NCI-H146 treated with DMSO at 0.1 percent for 48 hours (cell line): ENCODE data around the gene PPP1R10.
A peak's percentile ranks its signal among the peaks of the same experiment; 100 is the strongest.
"Not testable (repeated sequence)": the region's sequence is repeated elsewhere in the genome, so short reads cannot be mapped to it uniquely, and the experiment has no call there.

ENCODE experiments used
- DNase-seq: peaks from one replicate; lab custom pipeline; 2025; ENCODE audit not compliant: unreplicated experiment; lab: John Stamatoyannopoulos, UW

The PPP1R10 gene

DNA sequence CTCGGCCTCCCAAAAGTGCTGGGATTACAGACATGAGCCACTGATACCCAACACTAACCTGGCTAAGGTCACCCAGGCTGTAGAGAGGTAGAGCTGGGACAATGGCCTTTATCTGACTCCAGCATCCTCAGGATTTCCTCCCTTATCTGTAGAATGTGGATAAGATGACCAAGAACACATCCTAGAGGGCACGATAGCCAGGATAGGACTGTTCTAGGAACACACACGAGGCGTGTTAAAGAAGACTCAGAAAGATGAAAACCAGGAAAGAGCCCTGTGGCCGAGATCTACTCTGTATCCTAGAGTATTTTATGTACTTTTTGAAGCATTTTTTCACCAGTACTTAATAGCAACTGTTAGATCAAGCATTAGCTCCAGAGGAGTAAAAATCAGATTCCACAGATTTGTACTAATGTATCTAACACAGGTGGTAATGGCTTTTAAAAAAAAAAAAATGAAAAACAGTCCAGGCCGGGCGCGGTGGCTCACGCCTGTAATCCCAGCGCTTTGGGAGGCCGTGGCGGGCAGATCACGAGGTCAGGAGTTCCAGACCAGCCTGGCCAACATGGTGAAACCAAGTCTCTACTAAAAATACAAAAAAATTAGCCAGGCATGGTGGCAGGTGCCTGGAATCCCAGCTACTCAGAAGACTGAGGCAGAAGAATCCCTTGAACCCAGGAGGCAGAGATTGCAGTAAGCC is 17.3 kb downstream of the PPP1R10 start:
- DNase-seq, result no peak

DNA sequence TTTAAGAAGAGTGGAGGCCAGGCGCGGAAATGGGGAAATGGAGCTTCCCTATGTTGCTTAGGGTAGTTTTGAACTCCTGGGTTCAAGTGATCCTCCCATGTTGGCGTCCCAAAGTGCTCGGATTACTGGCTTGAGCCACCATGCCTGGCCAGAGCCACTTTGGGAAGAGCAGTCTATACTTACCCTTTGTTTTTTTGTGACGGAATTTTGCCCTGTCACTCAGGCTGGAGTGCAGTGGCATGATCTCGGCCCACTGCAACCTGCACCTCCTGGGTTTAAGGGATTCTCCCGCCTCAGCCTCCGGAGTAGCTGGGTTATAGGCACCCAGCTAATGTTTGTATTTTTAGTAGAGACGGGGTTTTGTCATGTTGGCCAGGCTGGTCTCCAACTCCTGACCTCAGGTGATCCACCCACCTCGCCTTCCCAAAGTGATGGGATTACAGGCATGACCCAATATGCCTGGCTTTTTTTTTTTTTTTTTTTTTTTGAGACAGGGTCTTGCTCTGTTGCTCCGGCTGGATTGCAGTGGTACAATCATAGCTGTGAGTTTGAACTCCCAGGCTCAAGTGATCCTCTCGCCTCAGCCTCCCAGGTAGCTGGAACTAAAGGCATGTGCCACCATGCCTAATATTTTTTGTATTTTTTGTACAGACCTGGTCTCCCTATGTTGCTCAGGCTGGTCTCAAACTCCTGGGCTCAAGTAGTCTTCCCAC is 18.0 kb downstream of the PPP1R10 start:
- DNase-seq, result no peak

DNA sequence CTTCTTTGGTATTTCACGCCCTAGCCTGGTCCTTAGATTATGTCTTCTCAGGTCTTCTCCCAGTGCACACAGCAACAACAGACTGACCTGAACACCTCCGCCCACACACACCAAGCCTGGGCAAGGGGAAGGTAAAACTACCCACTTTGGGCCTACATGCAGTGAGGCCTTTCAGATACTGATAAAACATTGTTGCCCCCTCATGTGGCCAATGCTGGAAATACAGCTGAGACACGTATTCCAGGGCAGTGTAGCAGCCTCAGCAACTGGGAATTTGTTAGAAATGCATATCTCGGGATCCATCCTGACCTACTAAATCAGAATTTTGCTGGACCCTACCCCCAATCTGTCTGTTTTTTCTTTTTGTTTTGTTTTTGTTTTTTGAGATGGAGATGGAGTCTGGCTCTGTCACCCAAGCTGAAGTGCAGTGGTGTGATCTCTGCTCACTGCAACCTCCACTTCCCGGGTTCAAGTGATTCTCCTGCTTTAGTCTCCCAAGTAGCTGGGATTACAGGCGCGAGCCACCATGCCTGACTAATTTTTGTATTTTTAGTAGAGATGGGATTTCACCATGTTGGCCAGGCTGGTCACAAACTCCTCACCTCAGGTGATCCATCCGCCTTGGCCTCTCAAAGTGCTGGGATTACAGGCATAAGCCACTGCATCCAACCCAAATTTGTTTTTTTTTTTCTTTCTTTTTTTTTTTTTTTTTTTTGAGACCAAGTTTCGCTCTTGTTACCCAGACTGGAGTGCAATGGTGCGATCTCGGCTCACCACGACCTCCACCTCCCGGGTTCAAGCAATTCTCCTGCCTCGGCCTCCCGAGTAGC is 19.5 kb downstream of the PPP1R10 start:
- not testable (repeated sequence) for DNase-seq

DNA sequence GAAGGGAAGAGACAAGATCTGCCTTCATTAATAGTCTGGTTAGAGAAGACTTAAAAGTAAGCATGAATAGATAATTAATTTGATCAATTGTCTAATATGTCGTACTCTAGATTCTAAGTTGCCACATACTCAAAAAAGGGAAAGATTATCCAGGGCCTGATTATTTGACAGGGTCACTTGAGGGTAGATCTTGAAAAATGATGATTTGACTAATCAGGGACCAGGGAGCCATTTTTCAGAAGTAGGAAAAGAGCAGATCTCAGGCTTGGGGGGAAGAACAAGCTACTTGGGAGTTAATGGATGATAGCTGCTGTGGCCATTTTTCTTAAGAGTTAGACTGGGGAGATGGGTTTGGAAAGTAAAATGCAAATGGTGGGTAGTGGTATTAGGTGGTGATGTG is 24.8 kb downstream of the PPP1R10 start:
- no peak for DNase-seq

DNA sequence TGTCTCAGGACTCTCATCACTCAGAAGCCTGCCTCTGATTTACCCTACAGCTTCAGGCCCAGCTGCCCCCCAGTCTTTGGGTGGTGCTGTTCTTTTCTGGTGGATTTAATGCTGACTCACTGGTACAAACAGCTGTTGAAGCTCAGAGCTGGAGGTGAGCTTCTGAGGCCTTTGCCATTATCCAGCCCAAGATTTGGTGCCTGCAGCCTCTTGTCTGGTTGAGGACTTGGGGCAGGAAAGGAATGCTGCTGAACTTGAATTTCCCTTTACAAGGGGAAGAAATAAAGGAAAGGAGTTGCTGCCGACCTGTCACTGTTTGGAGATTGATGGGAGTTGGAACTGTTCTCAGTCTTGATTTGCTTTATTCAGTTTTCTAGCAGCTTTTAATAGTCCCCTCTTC is 26.0 kb downstream of the PPP1R10 start:
- DNase-seq, result no peak

DNA sequence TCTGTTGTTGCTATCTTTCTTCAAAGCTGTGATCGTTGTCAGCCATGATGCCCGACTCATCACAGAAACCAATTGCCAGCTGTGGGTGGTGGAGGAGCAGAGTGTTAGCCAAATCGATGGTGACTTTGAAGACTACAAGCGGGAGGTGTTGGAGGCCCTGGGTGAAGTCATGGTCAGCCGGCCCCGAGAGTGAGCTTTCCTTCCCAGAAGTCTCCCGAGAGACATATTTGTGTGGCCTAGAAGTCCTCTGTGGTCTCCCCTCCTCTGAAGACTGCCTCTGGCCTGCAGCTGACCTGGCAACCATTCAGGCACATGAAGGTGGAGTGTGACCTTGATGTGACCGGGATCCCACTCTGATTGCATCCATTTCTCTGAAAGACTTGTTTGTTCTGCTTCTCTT is 26.5 kb downstream of the PPP1R10 start:
- DNase-seq, result no peak

DNA sequence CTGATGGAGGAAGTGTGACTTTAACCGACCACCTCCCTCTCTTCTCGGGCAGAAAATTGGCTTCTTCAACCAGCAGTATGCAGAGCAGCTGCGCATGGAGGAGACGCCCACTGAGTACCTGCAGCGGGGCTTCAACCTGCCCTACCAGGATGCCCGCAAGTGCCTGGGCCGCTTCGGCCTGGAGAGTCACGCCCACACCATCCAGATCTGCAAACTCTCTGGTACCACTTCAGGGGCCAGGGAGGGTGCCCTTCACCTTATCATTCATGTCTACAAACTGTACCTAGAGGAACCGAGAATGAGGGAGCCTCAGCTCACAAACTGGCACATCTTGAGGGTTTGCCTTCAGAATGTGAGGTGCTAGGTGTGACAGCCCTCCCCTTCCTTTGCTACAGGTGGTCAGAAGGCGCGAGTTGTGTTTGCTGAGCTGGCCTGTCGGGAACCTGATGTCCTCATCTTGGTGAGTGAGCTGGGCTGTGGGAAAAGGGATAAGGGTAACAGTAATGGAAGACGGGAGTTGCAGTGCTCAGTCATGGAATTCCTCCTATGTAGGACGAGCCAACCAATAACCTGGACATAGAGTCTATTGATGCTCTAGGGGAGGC is 27.2 kb downstream of the PPP1R10 start:
- DNase-seq, result no peak

DNA sequence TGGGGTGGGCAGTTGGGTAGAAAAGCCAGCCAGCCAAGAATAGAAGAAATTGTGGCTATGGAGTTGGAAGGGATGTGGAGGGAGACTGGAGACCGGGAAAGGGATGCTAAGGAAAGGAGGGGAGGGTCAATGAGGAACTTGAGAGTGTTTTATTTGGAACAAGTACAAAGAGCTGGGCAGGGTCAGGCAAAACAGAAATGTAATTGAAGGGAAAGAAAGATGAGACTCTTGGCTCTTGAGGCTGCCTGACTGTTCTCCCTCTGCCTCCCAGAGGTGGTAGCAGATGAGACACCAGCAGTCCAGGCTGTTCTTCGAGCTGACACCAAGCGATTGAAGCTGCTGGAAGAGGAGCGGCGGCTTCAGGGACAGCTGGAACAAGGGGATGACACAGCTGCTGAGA is 33.1 kb downstream of the PPP1R10 start:
- no peak for DNase-seq

DNA sequence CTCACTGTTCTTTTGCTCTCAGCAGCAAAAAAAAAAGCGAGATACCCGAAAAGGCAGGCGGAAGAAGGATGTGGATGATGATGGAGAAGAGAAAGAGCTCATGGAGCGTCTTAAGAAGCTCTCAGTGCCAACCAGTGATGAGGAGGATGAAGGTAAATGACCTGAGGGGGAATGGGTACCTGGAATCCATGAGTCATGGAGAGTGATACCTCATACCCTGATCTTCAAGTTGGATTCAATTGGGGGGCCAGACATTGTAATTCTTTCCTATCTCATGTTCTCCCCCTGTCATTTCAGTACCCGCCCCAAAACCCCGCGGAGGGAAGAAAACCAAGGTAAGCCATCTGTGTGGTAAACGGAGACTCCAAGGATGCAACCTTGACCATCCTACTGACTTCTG is 39.0 kb downstream of the PPP1R10 start:
- no peak for DNase-seq

DNA sequence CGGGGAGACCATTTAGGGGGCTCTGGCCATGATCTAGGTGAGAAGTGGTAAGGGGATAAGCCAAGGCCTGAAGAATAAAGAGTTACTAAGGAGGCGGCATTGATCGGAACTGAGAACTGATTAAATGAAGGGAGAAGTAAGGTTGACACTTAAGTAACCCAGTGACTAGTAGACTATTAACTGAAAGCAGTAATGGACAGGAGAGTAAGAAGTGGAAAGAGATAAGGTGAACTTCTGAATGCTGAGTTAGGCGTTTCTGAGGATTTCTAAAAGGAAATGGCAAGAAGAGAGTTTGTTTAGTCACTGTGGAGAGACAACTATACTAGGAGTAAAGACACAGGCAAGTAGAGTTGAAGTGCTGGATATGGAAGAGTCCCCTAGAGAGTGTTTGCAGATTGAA is 43.9 kb downstream of the PPP1R10 start:
- DNase-seq, result no peak

DNA sequence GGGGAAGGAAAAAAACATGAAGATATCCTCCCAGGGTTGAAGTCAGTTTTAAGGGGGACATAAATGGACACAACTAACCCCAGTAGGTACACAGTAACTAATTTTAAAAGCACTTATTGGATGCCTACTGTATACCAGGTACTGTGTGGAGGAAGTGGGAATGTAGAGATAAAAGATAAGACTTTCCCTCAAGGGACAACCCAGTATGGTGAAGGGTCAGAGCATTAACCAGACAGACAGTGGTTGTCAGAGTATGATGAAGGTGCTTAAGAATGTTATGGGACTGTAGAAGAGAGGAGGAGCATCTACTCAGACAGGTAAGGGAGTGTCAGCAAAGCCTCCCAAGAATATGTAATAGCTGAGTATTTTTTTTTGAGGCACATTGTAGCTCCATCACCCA is 44.9 kb downstream of the PPP1R10 start:
- no peak for DNase-seq

DNA sequence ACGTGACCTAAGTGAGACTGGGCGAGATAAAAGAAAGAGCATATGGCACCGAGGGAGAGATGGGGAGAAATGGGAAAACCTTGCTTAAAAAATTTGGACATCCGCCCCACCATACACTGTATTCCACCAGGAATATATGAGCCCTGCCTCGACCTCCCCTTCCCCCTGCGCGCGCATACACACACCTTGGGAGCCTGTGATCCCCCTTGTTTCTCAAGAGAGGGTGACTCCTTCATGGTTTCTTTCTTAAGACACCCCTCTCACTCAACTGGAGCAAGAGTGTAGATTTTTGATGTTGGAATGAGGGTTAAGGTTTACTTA is 45.3 kb downstream of the PPP1R10 start:
- DNase-seq, result no peak

DNA sequence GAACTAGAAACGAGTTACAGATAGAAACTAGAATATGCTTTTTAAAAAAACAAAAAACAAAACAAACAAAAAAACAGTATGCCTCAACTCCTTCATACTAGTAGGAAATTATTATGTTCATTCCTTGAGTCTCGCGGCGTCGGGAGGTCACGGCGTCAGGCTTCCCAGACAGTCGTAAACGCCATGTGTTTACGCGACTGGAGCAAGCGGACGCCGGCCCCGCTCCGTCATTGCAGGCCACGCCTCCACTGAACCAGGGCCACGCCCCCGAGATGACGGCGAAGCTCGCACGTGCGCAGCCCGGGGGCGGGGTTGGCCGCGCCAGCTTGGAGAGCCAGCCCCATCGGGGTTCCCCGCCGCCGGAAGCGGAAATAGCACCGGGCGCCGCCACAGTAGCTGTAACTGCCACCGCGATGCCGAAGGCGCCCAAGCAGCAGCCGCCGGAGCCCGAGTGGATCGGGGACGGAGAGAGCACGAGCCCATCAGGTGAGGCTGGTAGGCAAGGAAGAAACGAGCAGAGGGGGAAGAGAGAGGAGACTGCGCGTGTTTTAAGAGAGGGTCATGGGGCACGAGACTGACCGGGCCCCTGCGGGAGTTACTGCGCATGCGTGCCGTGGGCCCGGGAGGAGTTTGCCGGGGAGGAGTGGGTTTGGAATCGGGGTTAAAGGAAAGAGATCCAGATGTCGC is 45.8 kb downstream of the PPP1R10 start, which contains the start of gene ABCF1:
Gene ABCF1 (plus strand): TSS at position 368 of the 687 bp plus-strand sequence. CDS start 46 bp downstream, at position 414.
- peak; percentile 84 for DNase-seq

DNA sequence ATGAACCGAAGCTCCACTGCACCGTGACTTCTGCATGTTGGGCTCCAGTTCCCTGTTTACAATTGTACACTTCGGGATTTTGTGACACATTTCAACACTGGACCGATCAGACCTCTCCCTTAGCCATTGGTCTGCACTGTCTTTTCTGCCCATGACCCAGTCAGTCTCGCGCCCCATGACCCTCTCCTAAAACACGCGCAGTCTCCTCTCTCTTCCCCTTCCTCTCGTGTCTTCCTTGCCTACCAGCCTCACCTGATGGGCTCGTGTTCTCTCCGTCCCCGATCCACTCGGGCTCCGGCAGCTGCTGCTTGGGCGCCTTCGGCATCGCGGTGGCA is 46.3 kb downstream of the PPP1R10 start:
- peak; percentile 44 for DNase-seq

DNA sequence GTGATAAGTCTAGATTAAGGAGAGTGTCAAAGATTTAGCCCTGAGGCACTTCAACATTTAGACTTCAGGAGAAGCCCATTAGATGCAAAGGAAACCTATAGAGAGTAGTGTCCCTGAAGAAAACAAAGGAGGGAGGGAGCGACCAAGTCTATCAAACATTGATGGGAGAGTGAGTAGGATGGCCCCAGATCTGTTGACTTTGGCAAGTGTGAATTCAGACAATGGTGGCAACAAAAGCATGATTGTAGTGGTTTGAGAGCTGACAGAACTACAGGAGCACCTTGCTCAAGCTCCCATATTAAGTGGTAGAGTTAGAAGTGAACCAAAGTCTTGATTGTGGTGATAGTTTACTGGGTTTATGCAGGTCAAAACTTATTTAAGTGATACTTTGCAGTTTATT is 46.8 kb downstream of the PPP1R10 start:
- DNase-seq, result no peak

DNA sequence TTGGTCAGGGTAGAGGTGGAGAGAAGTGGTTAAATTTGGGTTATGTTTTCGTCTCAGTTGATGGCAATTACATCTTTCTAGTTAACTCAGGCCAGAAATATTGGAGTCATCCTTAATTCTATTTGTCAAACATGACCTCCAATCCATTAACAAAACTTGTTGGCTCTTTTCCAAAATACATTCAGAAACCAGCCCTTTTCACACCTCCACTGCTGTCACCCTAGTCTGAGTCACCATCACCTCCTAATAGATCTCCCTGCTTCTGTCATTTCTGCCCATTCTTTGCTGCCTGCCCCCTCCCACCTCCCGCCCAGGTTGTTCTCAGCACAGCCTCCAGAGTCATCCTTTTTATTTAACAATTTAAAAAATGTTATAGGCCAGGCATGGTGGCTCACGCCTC is 48.8 kb downstream of the PPP1R10 start:
- no peak for DNase-seq

DNA sequence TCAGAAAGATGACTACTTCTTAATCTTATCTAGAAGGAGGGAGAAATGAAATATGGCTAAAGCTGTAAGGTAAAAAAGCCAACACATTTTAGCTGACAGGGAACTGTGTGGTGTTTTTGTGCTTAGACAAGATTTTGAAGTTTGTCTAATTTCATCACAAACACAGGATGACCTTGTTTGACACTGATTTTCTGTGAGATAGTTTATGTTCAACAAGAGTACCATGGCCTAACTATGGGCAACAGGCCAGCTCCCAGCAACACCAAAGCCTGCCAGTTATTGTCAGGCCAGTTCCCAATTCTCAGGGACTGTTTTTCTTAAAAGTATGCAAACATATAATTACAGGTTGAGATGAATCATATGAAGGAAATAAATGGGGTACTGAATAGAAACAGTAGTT is 51.3 kb downstream of the PPP1R10 start:
- no peak for DNase-seq

DNA sequence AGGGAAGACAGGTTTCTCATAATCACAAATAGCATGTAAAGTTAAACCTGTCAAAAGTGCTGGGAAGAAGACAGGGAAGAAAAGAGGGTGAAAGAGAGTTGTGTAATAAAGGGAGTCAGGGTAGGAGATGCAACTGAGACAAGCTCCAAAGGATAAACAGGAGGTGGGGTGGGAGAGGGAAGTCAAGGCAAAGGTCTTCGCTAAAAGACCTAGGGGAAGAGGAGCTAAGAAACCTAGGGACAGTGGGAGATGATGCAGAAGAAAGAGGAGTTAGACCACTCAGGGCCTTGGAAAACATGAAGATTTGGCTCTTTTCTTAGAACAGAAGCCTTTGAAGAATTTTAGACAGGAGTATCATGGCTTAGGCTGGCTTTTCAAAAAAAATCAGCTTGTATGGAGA is 52.9 kb downstream of the PPP1R10 start:
- no peak for DNase-seq

DNA sequence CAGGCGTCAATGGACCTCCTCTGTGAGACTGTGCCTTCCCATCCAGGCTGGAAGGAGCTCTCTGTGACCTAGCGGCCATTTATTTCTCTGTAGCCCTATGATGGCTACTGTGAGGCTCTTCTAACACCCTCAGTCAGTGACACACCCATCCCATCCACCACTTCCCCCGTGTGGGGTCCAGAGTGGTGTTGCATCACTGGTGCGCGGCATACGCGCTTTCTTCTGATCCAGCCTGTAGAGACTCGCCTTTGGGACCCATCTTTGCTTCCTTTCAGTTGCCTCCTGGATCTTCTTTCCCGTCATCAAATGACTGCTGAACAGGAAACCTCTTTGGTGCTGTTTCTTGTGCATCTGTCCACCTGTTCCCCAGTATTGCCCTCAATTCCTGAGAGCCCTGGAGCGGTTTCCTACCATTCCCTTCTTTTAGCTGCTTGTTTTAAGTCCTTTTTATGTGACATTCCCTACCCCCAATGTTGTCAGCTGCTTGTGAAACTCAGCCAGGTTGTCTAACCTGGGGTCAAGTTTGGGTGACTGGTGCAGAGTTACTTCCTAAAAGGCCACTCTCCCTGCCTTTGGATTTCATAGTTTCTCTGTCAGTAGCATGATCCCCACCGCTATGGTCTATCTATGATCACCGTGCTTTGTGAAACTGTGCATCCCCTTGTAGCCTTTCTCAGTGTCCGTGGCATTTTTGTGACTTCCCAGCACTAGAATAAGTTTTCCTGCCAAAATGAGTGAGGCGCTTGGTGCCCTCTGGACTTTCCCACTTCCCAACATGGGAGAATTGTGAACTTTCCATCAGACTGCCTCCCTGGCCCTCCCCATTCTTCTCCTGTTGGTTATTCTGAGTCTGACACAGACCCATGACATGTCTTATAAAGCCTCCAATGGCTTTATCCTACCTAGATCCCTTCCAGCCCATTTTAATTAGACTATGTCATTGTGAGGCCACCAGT is 54.3 kb downstream of the PPP1R10 start:
- no peak for DNase-seq

DNA sequence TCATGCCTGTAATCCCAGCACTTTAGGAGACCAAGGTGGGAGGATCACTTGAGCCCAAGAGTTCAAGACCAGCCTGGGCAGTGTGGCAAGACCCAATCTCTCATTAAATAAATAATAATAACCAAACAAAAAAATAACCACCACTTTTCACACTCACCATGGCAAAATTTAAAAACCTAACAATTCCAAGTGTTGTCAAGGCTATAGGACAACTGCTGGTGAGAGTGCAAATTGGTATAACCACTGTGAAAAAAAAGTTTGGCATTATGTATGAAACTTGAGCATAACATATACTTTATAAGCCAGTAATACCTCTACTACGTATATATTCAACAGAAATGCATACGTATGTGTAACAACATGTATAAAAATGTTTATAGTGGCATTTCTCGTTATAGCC is 56.1 kb downstream of the PPP1R10 start:
- no peak for DNase-seq
